AML-193 (cell line): ENCODE results near the gene SMIM41.
A peak's percentile ranks its signal among the peaks of the same experiment; 100 is the strongest.

Experiments
- DNase-seq, 2 experiments: peaks; one replicate each; lab custom pipeline; 2025; lab: John Stamatoyannopoulos, UW

Gene SMIM41

GRCh38 chr12:52063082-52063924, 16.2 kb upstream of the SMIM41 start:
- no peak for DNase-seq

GRCh38 chr12:52063981-52064649, 15.4 kb upstream of the SMIM41 start:
- DNase-seq: no peak

- no peak for DNase-seq
These were observed 13.0 kb upstream of the SMIM41 start for GRCh38 chr12:52066346-52067080.

- no peak for DNase-seq
These were observed 12.5 kb upstream of the SMIM41 start for GRCh38 chr12:52067081-52067374.

- DNase-seq: peak; percentile 85 to 89
These were observed 9.9 kb upstream of the SMIM41 start, which contains the start of gene ATG101 for GRCh38 chr12:52069327-52070184. Gene ATG101 (plus strand): TSS chr12:52069978. CDS start chr12:52073651, 3,673 bp downstream.

DNA sequence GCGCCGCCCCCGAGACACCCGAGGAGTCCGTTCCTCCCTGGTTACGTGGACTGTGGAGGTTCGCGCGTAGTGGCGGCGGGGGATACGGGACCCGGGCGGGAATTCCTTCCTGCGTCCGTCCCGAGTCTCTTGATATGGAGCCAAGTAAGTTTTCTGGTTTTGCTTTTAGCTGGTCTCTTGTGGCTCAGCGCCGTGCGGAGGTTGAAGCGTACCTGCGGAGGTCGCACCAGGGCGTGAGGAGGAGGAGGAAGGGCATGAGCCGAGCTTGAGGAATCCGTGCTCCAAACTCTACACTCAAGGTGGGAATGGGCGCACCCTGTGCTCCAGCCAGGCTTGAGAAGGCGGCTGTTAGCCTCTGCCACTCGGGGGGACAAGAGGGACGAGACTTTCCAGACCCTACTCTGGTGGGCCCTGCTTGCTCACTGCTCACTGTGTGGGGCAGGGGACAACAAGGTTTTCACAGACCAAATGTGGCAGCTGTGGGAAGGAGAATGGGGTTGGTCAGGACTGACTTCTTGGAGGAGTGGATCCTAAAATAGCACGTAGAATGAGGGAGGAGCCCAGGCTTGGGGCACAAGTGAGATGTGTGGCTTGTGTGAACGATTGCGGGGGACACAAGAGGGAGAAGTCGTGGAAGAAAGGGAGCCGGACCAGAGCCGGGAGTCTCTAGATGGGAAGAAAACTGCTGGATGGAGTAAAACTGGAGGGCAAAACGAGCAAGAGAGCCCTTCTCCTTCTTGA, 9.1 kb upstream of the SMIM41 start:
- DNase-seq: no peak

DNA sequence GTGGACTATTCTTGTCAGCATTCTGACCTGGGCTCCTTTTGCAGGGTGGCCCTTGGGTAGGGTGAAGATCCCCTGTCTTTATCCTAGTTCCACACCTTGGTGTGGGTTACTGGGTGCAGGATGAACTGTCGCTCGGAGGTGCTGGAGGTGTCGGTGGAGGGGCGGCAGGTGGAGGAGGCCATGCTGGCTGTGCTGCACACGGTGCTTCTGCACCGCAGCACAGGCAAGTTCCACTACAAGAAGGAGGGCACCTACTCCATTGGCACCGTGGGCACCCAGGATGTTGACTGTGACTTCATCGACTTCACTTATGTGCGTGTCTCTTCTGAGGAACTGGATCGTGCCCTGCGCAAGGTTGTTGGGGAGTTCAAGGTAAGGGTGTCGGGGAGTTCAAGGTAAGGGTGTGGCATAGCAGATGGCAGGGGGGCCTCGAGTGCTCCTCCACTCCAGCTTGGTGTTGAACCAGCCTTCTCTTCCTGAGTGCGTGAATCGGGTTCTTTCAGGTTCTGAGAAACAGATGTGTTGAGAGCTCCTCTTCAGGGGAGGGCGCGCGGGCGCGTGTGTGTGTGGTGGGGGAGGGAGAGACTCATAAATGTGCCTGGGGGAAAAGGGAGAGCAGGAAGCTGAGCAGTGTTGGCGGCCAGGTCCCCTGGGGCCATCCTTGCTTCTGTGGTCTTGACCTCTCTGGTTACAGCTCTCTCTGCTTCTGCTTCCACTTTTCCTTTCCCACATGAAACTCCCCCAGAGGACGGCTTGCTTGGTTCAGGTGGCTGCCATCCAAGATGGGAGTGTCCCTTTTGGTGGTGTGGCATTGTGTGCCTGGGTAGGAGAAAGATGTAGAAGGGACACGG, 5.7 kb upstream of the SMIM41 start:
- peak; percentile 89 for DNase-seq

GRCh38 chr12:52074971-52075724, 4.4 kb upstream of the SMIM41 start:
- DNase-seq: no peak

- no peak for DNase-seq
These were observed 2.7 kb upstream of the SMIM41 start for GRCh38 chr12:52076811-52077210.

DNA sequence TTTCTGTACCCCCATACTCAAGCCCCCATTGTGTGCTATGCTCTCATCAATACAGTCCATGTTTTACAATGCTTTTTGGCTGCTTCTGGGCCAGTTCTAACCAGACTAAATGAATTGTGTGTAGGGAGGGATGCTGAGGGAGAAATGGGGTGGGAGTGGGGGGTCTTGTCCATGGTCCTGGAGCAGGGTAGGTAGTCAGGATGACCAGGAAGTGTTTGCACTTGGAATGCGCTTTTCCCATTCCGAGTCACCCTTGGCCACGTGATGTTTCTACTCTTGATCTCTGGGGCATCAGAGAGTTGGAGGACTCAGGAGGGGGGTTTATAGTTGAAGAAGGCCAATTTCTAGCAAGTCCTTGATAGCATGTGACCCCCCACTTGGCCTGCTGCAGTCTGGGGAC, 1.2 kb upstream of the SMIM41 start:
- DNase-seq: no peak

GRCh38 chr12:52080403-52081251, 1.1 kb downstream of the SMIM41 start:
- no peak for DNase-seq

DNA sequence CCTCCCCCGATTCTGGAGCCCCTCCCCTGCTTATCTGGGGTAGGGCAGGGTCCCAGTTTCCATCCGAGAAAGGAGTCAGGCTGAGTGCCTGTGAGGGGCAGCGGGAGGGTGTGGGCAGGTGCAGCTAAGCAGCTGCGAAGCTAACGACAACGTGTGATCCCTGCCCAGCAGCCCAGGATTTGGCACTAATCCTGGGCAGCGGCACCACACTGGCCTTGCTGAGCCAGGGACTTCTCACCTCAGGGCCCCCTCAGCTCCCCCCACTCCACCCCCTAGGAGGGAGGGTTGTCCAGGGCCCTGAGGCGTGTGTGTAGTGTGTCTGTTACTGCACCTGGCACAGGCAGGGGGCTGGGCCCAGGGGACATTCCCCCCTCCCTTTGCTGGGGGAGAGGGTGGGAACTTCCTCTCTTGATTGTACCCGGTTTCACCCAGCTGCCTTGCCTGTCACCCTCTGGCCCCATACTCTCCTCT, 1.8 kb downstream of the SMIM41 start:
- no peak for DNase-seq

GRCh38 chr12:52082026-52082668, 2.6 kb downstream of the SMIM41 start:
- no peak for DNase-seq

- DNase-seq: peak in 1 of 2 experiments; percentile 9
These were observed 3.1 kb downstream of the SMIM41 start for GRCh38 chr12:52082669-52082987.

GRCh38 chr12:52082988-52083637, 3.6 kb downstream of the SMIM41 start:
- DNase-seq: peak; percentile 30 to 44

GRCh38 chr12:52083638-52083996, 4.1 kb downstream of the SMIM41 start:
- no peak for DNase-seq

DNA sequence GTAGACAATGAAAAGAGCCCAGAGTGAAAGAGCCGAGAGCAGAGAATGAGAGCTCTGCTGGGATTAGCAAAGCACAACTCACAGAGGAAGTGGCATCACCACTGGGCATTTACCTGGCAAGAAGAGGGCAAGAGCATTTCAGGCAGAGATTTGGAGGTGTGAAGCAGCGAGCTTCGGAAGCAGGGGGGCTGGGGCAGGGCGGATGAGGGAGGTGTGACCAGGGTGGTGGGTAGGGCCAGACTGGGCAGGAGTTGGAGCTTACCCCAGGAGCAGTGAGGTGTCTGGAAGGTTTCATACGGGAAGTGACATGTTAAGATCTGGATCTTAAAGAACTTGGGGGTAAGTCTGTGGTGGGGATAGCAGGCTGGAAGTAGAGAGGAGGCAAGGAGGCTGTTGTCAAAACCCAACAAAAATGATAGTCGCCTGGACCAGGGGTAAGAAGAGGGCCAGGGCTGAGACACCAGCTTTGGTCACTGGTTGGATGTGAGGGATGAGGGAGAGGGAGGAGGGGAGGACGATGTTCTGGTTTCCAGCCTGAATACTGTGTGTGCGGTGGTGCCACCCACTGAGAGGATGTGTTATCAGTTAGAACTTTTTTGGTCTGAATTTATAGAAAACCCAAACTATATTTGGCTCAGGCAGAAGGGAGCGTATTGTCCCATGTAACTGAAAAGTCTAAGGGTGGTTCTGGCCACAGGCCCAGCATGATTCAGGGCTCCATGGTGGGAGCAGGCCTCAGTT, 5.2 kb downstream of the SMIM41 start:
- no peak for DNase-seq
